Type B pancreatic cell (in vitro differentiated cells): ENCODE data around the gene RIMBP2. TPM values are rescaled to one million over a fixed set of nuclear protein-coding genes. Genes with fewer than 3 reads are reported as not detected.

ENCODE experiments used
- DNase-seq: peaks from one replicate; pipeline ENCODE4 v3.0.0; 2021; ENCODE audit warnings: mixed read lengths; ENCODE audit not compliant: unreplicated experiment; ENCODE audit errors: extremely low spot score
- H3K27ac Mint-ChIP-seq: 2 replicates; pipeline ENCODE4 v1.8.0; 2021; ENCODE audit warnings: mild to moderate bottlenecking, mixed read lengths
- H3K27me3 Mint-ChIP-seq: 2 replicates; pipeline ENCODE4 v1.8.0; 2021; ENCODE audit warnings: mixed read lengths
- H3K36me3 Mint-ChIP-seq: 2 replicates; pipeline ENCODE4 v1.8.0; 2021; ENCODE audit warnings: mixed read lengths
- H3K4me1 Mint-ChIP-seq: one replicate; pipeline ENCODE4 v1.8.0; 2021; ENCODE audit warnings: mixed read lengths; ENCODE audit not compliant: unreplicated experiment
- H3K4me3 Mint-ChIP-seq: 2 replicates; pipeline ENCODE4 v1.8.0; 2021; ENCODE audit warnings: mild to moderate bottlenecking, mixed read lengths
- H3K9me3 Mint-ChIP-seq: 2 replicates; pipeline ENCODE4 v1.8.0; 2021; ENCODE audit warnings: mixed read lengths
- total RNA-seq: library from RNA; stranded (reverse); gene quantifications from 2 replicates; pipeline ENCODE4 v1.2.1, GENCODE V29; 2021; ENCODE audit warnings: low replicate concordance
- TF ChIP-seq, protein P1 (sequence below): fragments of 200-600 bp; sonication (generic); conservative IDR thresholded peaks from 2 replicates; pipeline ENCODE4 v1.5.0; 2021; ENCODE audit warnings: antibody characterized with exemption, mild to moderate bottlenecking

Gene RIMBP2
- total RNA-seq, 1 donor from 2014 or later: 23.7 TPM

GRCh38 chr12:130465046-130465445, 251.1 kb downstream of the RIMBP2 start:
- Mint-ChIP-seq H3K9me3 (peaks cover 8% of the 10 kb centered on the region), H3K27ac (no peak overlapping the region)

DNA sequence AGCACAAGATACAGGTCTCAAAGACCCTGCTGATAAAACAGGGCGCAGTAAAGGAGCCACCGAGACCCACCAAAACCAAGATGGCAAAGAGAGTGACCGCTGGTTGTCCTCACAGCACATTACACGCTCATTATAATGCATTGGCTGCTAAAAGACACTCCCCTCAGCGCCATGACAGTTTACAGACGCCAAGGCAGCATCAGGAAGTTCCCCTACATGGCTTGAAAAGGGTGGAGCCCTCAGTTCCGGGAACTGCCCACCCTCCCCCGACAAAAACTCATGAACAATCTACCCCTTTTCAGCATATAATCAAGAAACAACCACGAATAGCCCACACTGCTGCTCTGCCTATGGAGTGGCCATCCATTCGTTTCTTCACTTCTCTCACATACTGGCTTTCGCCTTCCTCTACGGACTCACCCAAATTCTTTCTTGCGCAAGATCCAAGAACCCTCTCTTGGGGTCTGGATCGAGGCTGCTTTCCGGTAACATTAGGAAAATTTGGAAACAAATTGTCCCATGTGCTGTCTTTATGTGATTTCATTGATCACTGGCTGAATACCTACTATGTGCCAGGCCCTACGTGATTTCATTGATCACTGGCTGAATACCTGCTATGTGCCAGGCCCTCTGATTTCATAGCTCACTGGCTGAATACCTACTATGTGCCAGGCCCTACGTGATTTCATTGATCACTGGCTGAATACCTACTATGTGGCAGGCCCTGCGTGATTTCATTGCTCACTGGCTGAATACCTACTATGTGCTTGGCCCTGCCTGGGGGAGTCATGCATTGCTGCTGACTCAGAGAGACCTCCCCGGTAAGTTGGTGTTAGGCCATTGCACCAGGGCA, 252.1 kb downstream of the RIMBP2 start:
- H3K27ac Mint-ChIP-seq: no peak overlapping the region
- H3K36me3 Mint-ChIP-seq: peaks cover 4% of the 10 kb centered on the region
- TF ChIP-seq, protein P1, sequence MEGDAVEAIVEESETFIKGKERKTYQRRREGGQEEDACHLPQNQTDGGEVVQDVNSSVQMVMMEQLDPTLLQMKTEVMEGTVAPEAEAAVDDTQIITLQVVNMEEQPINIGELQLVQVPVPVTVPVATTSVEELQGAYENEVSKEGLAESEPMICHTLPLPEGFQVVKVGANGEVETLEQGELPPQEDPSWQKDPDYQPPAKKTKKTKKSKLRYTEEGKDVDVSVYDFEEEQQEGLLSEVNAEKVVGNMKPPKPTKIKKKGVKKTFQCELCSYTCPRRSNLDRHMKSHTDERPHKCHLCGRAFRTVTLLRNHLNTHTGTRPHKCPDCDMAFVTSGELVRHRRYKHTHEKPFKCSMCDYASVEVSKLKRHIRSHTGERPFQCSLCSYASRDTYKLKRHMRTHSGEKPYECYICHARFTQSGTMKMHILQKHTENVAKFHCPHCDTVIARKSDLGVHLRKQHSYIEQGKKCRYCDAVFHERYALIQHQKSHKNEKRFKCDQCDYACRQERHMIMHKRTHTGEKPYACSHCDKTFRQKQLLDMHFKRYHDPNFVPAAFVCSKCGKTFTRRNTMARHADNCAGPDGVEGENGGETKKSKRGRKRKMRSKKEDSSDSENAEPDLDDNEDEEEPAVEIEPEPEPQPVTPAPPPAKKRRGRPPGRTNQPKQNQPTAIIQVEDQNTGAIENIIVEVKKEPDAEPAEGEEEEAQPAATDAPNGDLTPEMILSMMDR: no peak
- peaks cover 8% of the 10 kb centered on the region for H3K9me3 Mint-ChIP-seq
- no peaks in the 10 kb centered on the region for H3K27me3 Mint-ChIP-seq
- H3K4me1 Mint-ChIP-seq: peaks cover 3% of the 10 kb centered on the region
- H3K4me3 Mint-ChIP-seq: no peak overlapping the region
- no peak for DNase-seq

More at GRCh38 chr12:130465046-130465445, 251.1 kb downstream of the RIMBP2 start:
- TF ChIP-seq, protein P1: no peak
- H3K36me3 Mint-ChIP-seq: peaks cover 4% of the 10 kb centered on the region
- H3K4me1 Mint-ChIP-seq: peaks cover 3% of the 10 kb centered on the region
- H3K4me3 Mint-ChIP-seq: no peak overlapping the region
- no peaks in the 10 kb centered on the region for H3K27me3 Mint-ChIP-seq
- DNase-seq: no peak

- Mint-ChIP-seq H3K9me3 (peaks cover 8% of the 10 kb centered on the region), H3K36me3 (peaks cover 4% of the 10 kb centered on the region), H3K4me3 (no peak overlapping the region), H3K4me1 (peaks cover 3% of the 10 kb centered on the region), H3K27ac (no peak overlapping the region), H3K27me3 (no peaks in the 10 kb centered on the region)
- DNase-seq: no peak
- TF ChIP-seq, protein P1: no peak
Measured at GRCh38 chr12:130463275-130463658, 252.8 kb downstream of the RIMBP2 start.

DNA sequence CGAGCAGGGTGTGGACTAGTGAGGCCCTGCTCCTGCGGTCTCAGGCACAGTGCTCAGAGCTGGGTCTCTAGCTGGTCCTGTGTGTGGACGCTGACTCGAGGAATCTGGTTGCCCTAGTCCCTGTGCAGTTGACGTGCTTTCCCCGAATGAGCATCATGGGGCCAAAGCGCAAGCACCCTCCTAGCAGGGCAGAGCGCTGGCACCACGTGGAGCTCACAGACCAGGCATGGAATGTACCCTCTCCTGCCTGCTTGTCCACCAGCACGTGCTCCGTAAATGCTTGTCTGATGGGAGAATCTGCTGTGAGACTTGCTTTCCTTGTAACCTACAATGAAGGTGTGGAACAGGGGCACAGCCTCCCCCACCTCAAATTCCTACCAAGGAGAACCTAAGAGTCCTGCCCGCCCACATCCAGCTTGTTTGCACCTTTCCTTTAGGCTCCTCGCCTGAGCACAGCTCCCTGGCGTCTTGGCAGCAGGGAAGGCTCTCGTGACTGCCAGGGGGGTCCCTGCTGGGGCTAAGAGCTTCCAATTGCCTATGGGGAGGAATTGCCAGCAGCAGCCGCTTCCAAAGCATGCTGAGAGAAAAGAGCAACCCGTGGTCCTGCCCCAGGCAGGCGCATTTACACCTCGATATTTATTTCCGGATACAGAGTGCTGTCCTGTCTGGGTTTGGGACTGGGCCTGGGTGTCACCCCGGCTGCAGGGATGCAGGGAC, 253.4 kb downstream of the RIMBP2 start:
- H3K36me3 Mint-ChIP-seq: peaks cover 4% of the 10 kb centered on the region

GRCh38 chr12:130461839-130462557, 254.1 kb downstream of the RIMBP2 start:
- Mint-ChIP-seq H3K9me3 (peaks cover 2% of the 10 kb centered on the region), H3K4me3 (no peak overlapping the region), H3K36me3 (no peaks in the 10 kb centered on the region), H3K4me1 (peaks cover 3% of the 10 kb centered on the region), H3K27ac (no peak overlapping the region), H3K27me3 (no peaks in the 10 kb centered on the region)
- TF ChIP-seq, protein P1: no peak
- no peak for DNase-seq

More for the DNA sequence above, 253.4 kb downstream of the RIMBP2 start:
- TF ChIP-seq, protein P1: no peak
- H3K4me3 Mint-ChIP-seq: no peak overlapping the region
- H3K27me3 Mint-ChIP-seq: no peaks in the 10 kb centered on the region
- no peak for DNase-seq
- H3K4me1 Mint-ChIP-seq: peaks cover 3% of the 10 kb centered on the region
- H3K27ac Mint-ChIP-seq: no peak overlapping the region
- peaks cover 8% of the 10 kb centered on the region for H3K9me3 Mint-ChIP-seq
